GM18511 (cell line): ENCODE measurements around the gene PLSCR1.

ENCODE experiments used
- ATAC-seq: cut with Tn5 transposase; IDR thresholded peaks from one replicate; pipeline ENCODE4 v1.9.1; 2021; ENCODE audit warnings: mild to moderate bottlenecking, moderate library complexity; ENCODE audit not compliant: unreplicated experiment

PLSCR1 gene

DNA sequence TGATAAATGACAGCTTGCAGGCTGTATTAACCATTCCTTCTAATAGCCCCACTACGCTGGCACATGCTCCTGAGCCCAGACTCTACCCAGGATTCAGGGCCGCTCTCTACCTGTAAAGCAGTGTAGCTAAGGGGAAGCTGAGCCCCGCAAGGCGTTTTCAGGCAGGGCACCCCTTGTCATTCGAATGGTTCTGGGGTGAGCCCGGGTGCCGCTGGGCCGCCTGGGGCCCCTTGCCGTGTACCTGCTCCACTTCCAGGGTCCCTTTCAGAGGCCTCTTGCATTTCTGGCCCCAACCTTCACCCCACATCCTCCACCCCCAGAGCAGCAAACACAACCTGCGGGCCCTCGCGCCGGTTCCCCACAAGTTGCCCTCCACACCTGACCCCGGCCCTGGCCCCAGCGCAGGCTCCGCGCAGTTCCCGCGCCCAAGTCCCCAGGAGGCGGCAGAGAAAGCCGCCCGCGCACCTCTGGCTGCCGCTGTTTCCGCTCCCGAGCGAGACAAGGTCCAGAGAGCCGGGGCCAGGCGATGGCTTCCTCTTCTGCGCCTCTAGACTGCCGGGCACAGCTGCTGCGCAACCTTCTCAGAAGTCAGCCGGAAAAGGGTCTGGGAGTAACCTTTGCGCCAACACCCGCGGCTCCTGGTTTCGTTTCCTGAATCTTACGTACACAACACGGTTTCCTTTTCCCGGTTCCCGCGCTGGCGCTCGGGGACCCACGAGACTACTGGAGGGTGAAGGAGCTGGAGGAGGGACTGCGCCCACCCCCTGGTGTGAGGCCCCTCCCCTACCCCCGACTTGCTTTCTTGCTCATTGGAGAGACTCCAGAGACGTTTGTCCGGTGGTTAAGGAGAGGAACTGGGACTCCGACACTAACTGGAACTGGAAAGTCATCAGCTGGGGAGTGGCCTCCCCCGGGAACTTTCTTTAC is at the start of gene PLSCR1:
TSS of gene PLSCR1 (minus strand) at position 606 of the 927 bp plus-strand sequence. CDS start 8,055 bp downstream, outside the sequence.
- peak; percentile 85 for ATAC-seq

DNA sequence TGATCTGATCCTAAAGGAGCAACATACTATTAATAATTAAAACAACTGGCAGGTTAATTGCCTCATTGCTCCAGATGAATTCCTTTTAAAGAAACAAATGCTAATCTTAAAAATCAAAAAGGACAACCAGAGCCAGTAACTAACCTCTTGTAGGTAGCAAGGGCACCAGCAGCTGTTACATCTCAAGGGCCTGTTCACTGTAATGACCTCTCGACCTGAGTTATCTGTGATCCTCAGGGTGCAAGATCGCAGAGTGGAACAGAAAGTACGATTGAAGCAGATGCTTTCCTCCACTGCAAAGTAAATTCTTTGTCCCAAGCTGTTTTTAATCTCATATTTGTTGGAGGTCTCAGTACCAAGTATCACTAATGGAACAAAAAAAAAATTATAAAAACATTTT is 49.4 kb upstream of the PLSCR1 start:
- ATAC-seq = no peak

GRCh38 chr3:146590521-146590920 is 46.1 kb upstream of the PLSCR1 start:
- no peak for ATAC-seq

DNA sequence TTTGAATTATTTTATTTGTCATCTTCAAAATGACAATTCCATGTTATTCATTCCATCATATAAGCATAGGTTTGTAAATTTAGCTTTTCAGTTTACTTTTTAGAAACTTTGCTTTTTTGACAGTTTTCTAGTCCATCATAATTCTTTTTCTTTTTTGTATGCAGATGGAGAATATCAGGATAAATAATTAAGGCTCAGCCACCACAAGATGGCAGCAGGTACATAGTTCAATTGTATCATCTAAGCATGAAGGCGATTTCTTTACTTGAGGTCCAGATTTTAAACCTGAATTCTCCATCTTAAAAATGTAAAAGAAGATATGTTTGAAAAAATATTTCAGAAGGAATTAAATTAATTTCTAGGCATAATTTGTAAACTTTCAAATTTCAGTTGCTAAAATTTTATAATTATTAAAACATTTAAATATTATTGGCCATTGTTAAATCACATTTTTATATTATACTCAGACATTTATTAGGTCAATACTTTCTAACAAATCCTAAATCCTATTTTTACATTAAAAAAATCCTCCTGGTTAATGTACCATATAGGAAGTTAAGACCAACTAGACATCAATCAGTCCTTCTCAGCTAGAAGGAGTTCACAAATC is 45.6 kb upstream of the PLSCR1 start:
- ATAC-seq = peak; percentile 73

GRCh38 chr3:146585156-146585555 is 40.7 kb upstream of the PLSCR1 start:
- no peak for ATAC-seq

- no peak for ATAC-seq
These were observed 37.6 kb upstream of the PLSCR1 start for GRCh38 chr3:146581951-146582467.

- no peak for ATAC-seq
These were observed 36.7 kb upstream of the PLSCR1 start for GRCh38 chr3:146581080-146581601.

DNA sequence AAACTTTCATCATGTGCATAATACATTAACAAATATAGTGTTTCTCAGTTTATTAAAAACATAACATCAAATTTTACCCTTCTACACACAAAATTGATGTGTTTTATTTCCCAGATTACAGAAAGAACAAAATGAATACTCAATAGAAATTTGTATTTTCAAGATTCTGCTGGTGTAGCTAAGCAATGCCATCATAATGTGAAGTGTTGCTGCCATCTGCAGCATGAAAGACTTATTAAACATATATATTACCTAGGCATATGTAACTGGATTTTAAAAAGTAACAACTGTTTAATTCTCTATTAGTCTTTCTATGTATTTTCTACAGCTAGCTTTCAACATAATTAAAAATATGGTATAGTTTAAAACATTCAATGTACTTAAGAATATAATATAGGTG is 33.3 kb upstream of the PLSCR1 start:
- peak; percentile 72 for ATAC-seq

- ATAC-seq = no peak
These were observed 31.2 kb upstream of the PLSCR1 start for GRCh38 chr3:146575636-146576035.

GRCh38 chr3:146574173-146574572 is 29.8 kb upstream of the PLSCR1 start:
- ATAC-seq = no peak

DNA sequence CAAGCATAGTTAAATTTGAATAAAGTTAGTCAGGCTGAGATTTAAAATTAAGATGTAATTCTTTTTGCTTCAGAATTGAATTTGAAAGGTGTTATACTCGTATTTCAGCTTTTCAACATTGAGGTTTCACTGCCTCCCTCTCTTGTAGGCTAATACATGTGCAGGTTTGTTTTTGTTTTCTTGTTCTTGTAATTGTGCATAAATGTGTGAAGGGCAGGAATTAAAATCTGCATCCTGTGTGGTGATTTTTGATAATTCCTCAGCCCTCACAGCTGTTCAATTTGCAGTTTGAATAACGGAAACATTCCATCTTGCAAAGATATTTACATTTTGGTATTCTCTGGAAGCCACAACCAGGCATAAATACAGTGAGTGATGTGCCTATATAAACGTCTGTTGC is 24.9 kb upstream of the PLSCR1 start:
- no peak for ATAC-seq

- ATAC-seq = no peak
These were observed 21.7 kb upstream of the PLSCR1 start for GRCh38 chr3:146566138-146566537.

GRCh38 chr3:146561879-146562278 is 17.5 kb upstream of the PLSCR1 start:
- no peak for ATAC-seq

DNA sequence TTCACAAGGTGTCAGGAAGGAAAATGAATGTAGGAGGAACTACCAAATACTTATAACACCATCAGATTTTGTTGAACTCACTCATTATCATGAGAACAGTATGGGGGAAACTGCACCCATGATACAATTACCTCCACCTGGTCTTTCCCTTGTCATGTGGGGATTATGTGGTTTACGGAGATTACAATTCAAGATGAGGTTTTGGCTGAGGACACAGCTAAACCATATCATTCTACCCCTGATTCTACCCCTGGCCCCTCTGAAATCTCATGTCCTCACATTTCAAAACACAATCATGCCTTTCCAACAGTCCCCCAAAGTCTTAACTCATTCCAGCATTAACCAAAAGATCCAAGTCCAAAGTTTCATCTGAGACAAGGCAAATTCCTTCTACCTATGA is 17.1 kb upstream of the PLSCR1 start:
- no peak for ATAC-seq

- no peak for ATAC-seq
These were observed 16.3 kb upstream of the PLSCR1 start for GRCh38 chr3:146560678-146561077.

DNA sequence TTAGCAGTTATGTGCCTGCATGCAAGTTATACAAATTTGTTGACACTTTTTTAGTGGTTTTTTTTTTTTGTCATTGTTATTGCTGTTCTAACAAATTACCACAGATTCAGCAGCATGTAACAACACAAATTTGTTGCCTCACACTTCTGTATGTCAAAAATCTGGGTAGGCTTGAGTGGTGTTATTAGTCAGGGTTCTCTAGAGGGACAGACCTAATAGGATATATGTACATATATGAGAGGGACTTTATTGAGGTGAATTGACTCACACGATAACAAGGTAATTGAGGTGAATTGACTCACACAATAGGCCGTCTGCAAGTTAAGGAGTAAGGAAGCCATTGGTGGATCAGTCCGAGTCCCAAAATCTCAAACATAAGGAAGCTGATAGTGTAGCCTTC is 15.0 kb upstream of the PLSCR1 start:
- no peak for ATAC-seq

- ATAC-seq = no peak
These were observed 14.4 kb upstream of the PLSCR1 start for GRCh38 chr3:146558781-146559180.

DNA sequence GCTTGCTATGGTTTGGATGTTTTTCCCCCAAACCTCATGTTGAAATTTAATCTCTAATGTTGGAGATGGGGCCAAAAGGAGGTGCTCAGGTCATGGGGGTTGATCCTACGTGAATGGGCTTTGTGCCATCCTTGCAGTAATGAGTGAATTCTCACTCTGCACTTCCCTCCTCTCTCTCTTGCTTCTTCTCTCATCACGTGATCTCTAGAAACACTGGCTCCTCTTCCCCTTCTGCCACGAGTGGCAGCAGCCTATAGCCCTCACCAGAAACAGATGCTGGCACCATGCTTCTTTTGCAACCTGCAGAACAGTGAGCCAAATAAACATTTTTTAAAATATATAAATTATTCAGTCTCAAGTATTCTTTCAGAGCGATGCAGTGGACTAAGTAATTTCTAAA is 13.3 kb upstream of the PLSCR1 start:
- no peak for ATAC-seq

GRCh38 chr3:146555311-146555710 is 10.9 kb upstream of the PLSCR1 start:
- no peak for ATAC-seq

DNA sequence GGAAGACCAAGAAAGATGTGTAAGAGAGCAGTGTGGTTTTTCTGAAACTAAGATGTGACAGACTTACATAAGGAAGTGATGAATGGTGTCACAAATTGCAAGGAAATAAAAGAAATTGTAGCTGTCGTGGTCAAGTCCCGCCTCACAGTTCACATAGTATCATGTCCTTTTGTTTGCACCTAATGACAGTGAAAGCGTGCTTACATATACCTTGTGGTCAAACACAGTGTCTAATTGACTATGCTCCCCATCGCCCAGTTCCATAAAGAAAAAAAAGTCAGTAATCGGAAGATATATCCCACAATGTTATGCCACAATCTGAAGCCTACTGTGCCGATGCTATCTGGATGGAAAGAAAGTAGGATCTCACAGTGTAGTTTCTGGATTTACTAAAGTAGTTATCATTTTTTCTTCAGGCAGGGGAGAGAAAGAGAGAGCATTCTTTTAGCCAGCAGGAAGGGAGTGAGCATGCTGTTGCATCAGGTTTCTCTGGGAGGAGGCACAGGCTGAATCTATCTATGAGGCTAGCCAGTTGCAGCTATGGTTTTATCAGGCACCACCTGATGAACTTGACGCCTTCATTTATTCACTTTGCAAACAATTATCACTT is 9.8 kb upstream of the PLSCR1 start:
- peak; percentile 57 for ATAC-seq

DNA sequence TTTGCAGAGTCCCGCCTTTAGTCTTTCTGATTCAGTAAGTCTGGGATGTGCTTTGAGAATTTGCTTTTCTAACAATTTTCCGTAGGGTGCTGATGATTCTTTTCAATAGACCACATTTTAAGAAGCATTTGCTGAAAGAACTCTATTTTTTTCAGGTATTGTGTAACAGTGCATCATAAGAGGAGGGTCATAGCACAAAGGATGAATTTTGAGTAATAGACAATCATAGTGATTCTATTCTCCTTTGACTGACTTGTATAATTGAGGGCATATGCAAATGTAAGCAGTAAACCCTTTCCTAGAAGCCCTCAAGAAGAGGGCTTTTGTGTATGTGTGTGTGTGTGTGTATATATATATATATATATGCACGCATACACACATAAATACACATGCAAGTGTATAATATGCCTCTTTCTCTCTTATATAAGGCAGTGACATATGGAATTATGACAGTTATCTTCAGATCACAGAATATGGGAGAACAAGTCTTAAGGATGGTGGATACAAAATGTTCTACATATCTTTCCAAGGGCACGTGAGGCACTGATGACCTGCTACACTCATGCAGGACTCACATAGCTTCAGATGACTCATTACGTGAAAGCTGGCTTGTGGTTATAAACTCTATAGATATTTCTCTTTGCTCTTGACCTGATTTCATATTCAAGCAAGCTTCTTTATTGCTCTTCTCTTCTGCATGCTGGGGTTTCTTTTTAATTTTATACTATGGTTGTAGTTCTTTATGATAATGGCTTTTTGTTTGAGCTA is 6.5 kb upstream of the PLSCR1 start:
- ATAC-seq = peak; percentile 87
